ENCODE data around the gene SDE2.
"Not testable (repeated sequence)": the region's sequence is repeated elsewhere in the genome, so short reads cannot be mapped to it uniquely, and the experiment has no call there.

GRCh38 chr1:225969751-225970150 lies 29.4 kb downstream of the SDE2 start:
- TF ChIP-seq, protein P1, sequence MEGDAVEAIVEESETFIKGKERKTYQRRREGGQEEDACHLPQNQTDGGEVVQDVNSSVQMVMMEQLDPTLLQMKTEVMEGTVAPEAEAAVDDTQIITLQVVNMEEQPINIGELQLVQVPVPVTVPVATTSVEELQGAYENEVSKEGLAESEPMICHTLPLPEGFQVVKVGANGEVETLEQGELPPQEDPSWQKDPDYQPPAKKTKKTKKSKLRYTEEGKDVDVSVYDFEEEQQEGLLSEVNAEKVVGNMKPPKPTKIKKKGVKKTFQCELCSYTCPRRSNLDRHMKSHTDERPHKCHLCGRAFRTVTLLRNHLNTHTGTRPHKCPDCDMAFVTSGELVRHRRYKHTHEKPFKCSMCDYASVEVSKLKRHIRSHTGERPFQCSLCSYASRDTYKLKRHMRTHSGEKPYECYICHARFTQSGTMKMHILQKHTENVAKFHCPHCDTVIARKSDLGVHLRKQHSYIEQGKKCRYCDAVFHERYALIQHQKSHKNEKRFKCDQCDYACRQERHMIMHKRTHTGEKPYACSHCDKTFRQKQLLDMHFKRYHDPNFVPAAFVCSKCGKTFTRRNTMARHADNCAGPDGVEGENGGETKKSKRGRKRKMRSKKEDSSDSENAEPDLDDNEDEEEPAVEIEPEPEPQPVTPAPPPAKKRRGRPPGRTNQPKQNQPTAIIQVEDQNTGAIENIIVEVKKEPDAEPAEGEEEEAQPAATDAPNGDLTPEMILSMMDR (IDR thresholded peaks at IDR 0.05) = not testable (repeated sequence)
- not testable (repeated sequence) for TF ChIP-seq POLR2A (IDR thresholded peaks at IDR 0.05)
